HG03095 (cell line): ENCODE results near the gene DIO3.

Source experiments
- ATAC-seq: cut with Tn5 transposase; IDR thresholded peaks from one replicate; pipeline ENCODE4 v1.9.1; 2021; ENCODE audit warnings: moderate library complexity; ENCODE audit not compliant: unreplicated experiment

DIO3 gene

DNA sequence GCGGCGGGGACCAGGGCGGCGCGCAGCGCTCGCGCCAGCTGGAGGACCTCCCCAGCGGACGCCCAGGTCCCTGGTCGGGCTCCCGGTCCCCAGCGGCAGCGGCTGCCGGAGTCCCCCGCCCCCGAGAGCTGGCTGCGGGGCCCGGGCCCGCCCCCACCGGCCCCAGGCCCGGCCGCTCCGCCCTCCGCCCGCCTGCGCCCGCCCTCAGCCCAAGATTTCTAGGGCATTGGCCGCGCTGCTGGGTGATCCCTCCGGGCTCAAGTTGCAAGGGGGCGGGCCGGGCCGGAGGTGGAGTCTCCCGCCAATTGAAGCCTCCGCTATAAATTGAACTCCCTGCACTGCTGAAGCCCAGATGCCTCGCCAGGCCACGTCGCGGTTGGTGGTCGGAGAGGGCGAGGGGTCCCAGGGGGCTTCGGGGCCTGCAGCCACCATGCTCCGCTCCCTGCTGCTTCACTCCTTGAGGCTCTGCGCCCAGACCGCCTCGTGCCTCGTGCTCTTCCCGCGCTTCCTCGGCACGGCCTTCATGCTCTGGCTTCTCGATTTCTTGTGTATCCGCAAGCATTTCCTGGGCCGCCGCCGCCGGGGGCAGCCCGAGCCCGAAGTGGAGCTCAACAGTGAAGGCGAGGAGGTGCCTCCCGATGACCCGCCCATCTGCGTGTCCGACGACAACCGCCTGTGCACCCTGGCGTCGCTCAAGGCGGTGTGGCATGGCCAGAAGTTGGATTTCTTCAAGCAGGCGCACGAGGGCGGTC is at the start of gene DIO3:
Gene DIO3, plus strand, starts transcription at position 351 of the 752 bp plus-strand sequence.
- no peak for ATAC-seq

DNA sequence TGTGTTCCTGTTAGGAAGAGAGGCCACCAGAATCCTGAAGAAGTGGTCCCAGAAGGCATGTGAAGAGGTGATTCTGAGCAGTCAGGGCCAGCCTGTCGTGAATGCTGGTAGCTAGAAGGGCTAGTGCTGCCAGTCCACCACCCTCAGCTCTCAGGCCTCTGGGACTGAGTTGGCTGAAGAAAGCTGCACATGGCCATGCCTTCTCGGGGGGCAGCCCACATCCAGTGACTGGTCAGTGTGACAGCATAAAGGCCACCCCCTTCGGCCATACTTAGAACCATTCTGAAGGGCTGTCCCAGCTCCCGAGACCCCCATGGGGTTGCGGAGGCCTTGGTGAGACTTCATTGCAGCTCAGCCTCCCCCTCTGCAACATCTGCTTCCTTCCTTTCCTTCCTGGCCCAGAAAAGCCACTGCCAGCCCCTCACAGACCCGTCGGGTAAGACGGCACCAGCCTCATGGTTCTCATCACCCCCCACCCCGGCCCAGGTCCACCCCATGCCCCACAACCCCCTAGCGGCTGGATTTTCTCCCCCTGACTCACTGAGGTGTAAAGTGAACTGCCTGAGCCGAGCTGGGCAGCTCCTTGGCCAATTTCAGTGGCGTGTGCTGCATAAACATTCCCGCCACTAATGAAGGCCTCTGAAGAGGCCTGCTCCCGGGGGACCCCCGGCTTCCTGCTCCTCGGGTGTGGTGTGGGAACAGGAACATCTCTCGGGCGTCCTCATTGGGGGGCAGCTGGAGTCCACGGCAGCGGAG is 49.5 kb upstream of the DIO3 start:
- ATAC-seq, result no peak

DNA sequence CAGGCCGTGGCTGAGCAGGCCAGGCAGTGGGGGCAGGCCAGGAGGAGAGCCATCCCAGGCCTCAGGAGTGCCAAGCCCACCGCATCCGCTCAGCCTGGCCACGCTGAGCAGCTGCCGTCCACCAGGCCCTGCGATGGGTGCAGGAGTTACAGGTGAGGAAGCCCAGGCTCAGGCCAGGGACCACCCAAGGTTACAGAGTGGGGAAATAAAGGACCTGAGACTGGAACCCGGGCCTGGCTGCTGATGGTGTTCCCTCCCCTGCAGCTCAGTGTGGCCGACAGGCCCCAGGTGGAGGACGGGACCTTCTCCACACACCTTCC is 49.0 kb upstream of the DIO3 start:
- no peak for ATAC-seq

DNA sequence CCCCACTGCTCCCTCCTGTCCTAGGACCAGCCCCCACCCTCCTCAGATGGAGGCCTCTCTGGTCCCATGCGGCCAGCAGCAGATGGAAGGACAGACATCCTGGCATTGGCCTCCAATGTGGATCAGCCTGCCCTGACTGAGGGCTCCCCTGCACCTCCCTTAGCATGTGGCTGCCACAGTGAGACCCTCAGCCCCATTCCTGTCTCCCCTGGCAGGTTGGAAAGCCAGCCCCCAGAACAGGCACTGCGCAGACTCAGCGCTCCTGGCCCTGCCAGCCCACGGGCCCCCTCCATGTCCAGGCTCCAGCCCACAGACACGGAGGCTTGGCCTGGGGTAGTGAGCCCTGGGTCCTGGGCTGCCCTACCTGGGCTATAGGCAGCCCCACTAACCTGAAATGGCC is 47.2 kb upstream of the DIO3 start:
- ATAC-seq, result no peak

DNA sequence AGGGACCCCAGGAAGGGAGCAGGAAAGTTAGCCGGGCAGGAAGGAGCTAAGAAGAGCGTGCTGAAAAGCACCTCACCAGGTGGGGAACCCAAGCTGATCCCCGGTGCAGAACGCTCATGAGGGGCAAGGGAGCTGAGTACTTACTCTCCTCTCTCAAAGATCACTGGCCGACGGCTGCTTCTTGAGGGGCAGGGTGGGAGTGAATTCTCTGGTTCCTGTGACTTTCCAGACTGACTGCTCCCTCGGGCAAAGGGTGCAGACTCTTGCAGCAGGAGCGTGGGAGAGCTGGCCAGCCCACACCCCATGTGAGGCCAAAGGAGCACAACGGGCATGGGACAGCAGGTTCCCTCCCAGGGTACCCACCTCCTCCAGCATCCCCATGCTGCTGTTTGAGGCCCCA is 44.9 kb upstream of the DIO3 start:
- ATAC-seq, result no peak

DNA sequence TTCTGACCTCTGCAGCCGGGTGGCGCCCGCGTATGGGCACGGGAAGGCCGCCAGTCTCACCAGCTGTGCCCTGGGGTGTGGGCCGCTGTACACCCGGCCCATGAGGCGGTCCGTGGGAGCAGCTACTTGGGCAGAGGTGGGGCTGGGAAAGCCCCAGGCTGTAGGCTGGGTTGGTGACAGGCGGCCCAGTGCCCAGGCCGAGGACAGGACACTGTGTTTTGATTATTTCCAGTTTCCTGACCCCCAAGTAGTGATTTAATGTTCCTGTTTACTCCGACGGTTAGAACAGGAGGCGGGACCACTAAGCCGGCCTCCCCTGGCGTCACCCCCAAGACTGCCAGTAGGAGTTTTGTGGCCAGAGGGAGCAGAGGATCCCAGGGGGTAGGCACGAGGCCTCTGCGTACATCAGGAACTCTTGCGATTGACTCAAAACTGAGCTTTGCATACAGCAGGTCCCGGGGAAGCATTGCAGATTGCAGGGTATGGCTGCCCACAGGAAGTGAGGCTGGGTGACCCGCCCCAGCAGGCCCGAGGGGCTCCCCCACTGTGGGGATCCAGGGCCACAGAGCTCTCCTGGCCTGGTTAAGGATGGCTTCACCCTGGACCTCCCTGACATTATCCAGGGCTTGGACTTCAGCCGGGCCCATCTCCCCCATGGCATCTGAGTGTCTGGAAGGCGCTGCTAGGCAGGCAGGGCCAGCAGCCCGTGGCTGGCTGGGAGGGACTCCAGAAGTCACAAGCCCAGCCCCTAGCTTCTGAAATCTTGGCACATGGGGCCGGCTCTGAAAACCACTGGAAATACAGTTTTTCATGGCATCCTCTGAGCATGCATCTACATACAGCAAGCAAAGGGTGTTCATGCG is 42.5 kb upstream of the DIO3 start:
- ATAC-seq, result no peak

DNA sequence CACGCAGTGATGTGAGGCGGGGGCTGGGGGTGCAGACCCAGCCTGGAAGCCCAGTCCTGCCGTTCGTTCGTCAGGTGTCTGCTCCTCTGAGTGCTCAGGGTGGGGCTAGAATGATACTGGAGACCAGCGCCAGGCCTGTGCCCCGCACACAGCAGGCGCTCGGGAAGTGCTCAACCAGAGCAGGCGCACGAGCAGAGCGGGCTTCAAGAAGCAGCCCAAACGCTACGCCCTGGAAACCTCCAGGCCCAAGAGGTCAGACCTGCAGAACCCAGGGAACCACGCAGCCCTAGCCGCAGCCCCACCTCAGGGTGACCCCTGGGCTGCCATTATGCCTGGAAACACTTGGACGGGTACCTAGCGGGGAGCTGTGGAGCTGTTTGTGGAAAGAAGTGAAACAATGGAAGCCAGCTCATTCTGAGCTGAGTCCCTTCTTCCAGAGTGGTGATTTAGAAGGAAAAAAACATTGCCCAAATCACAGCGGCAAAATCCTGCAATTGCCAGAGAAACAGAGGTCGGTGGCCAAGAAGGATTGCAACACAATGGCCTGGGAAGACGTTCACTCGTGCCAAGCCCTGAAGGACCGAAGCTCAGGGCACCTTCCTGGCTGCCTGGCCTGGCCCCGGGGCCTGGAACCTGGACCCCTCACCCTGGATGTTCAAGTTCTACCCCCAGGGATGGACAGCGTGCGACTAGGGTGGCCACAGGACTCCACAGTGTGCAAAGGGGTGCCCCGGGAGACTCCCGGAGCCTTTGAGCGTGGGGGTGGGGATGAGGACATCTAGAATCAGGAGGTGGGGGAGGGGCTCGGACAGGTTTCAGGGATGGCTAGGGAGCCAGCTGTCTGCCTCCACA is 40.4 kb upstream of the DIO3 start:
- no peak for ATAC-seq

- ATAC-seq, result no peak
Observed at GRCh38 chr14:101521473-101521915, 39.8 kb upstream of the DIO3 start.

DNA sequence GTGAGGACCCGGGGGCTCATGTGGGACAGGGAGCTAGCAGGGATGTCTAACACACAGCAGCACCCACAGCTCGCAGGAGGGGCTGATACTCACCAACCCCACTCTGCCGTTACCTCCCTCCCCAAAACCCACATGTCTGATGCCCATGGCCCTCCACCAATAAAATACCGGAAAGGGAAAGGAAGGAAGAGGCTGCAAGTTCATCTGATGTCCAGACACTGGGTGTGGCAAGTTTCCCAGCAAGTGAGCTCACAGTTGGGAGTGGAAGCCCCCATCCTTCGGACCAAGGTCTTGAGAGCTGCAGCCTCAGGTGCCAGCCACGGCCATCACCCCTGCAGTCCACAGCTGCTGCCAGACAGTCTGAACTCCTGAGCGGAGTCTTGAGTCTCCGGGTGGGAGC is 39.3 kb upstream of the DIO3 start:
- ATAC-seq, result no peak

GRCh38 chr14:101525640-101526527 is 35.4 kb upstream of the DIO3 start:
- no peak for ATAC-seq

DNA sequence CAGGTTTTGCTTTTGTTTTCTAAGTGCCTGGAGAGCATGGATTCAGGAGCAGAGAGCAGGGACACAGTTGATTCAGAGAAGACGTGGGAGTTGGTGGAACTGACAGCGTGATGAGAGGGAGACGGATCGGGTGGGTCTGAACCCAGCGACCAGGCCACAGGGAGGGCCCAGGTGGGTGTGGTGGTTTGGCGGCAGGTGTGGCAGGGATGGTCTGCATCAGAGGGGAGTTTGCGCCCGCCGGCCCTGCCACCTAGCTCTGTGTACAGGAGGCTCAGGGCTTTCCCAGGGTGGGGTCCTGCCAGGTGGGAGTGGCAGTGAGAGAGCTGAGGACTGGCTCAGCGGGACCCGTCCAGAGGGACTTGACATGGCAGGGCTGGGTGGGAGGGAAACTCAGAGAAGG is 33.3 kb upstream of the DIO3 start:
- no peak for ATAC-seq

DNA sequence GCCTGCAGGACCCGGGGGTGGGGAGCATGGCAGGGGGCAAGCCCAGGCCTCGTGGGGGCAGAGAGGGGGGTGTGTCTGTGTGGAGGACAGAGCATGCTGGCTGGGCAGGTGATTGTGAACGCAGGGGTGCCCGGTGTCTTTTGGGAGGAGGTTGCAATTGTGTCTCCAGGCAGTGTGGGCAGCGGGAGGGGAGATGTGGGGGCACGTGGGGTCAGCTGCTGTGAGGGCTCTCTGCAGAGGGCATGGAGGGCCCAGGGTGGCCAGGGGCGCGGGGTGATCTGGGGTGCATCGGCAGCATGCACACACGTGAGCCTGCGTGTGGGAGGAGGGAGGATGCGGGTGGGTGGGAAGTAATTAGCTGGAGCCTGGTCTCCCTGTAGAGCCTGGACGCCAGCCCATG is 32.2 kb upstream of the DIO3 start:
- no peak for ATAC-seq

DNA sequence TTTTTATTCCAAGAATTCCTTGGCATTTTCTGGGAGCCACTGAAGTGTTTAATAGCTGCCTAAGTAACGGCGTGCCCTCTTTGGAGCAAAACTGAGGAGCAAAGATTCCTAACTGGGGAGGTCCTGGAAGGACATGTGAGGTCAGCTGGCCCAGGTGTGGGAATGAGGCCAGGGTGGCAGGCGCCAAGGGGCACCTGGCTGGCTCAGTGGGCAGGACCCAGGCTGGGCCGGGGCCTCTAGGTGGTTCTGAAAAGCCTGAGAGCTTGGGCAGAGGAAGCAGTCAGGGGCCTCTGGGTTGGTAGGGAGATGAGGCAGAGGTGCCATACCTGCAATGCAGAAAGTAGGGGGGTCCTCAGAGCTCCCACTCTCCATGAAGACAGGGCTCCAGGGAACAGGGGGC is 27.1 kb upstream of the DIO3 start:
- no peak for ATAC-seq

- ATAC-seq, result no peak
Observed at GRCh38 chr14:101535232-101535631, 26.1 kb upstream of the DIO3 start.

- no peak for ATAC-seq
Observed at GRCh38 chr14:101535701-101536207, 25.5 kb upstream of the DIO3 start.

GRCh38 chr14:101537286-101537685 is 24.0 kb upstream of the DIO3 start:
- no peak for ATAC-seq

- no peak for ATAC-seq
Observed at GRCh38 chr14:101538878-101539277, 22.4 kb upstream of the DIO3 start.

- no peak for ATAC-seq
Observed at GRCh38 chr14:101539880-101540279, 21.4 kb upstream of the DIO3 start.
